ENCODE measurements around the gene ZNF608. TPM values are rescaled to one million over a fixed set of nuclear protein-coding genes. Genes with fewer than 3 reads are reported as not detected.

The ZNF608 gene
- total and polyA plus RNA-seq, 9 donors: 7.5 to 26.8 (median 12.7) TPM

GRCh38 chr5:124706051-124706450 is 40.4 kb downstream of the ZNF608 start:
- no peak overlapping the region for H3K27ac ChIP-seq
- H3K4me3 ChIP-seq: no peak overlapping the region
- intact Hi-C loops (cut with DNase I): no loop called here
- H3K4me1 ChIP-seq (ENCODE audit: insufficient read depth): peaks cover 7% of the 10 kb centered on the region
- TF ChIP-seq EP300 (IDR thresholded peaks at IDR 0.05) (no peak), POLR2A (IDR thresholded peaks at IDR 0.05) (no peak), CTCF (IDR thresholded peaks at IDR 0.05) (no peak)
- no peaks in the 10 kb centered on the region for H3K9me3 ChIP-seq
- WGBS, 3 donors: 91 to 95% (median 93%) methylated on average over 4 of the region's 4 CpGs
- H3K36me3 ChIP-seq: no peaks in the 10 kb centered on the region
- H3K27me3 ChIP-seq: no peaks in the 10 kb centered on the region
- DNase-seq: no peak

- peaks cover 7% of the 10 kb centered on the region for H3K4me1 ChIP-seq (ENCODE audit: insufficient read depth)
- TF ChIP-seq CTCF (IDR thresholded peaks at IDR 0.05) (no peak), EP300 (IDR thresholded peaks at IDR 0.05) (no peak), POLR2A (IDR thresholded peaks at IDR 0.05) (no peak)
- WGBS, 3 donors: 94 to 100% (median 96%) methylated on average over 2 of the region's 2 CpGs
- H3K36me3 ChIP-seq: no peaks in the 10 kb centered on the region
- no peaks in the 10 kb centered on the region for H3K27me3 ChIP-seq
- intact Hi-C loops (cut with DNase I): no loop called here
- H3K27ac ChIP-seq: no peak overlapping the region
- H3K9me3 ChIP-seq: no peaks in the 10 kb centered on the region
- no peak overlapping the region for H3K4me3 ChIP-seq
- no peak for DNase-seq
These were observed 40.9 kb downstream of the ZNF608 start for GRCh38 chr5:124705577-124705976.

GRCh38 chr5:124704594-124705284 is 41.7 kb downstream of the ZNF608 start:
- no peaks in the 10 kb centered on the region for H3K9me3 ChIP-seq
- H3K4me3 ChIP-seq: no peak overlapping the region
- TF ChIP-seq POLR2A (IDR thresholded peaks at IDR 0.05) (no peak), CTCF (IDR thresholded peaks at IDR 0.05) (no peak), EP300 (IDR thresholded peaks at IDR 0.05) (no peak)
- H3K36me3 ChIP-seq: no peaks in the 10 kb centered on the region
- intact Hi-C loops (cut with DNase I): no loop called here
- H3K27ac ChIP-seq: no peak overlapping the region
- peaks cover 9% of the 10 kb centered on the region for H3K4me1 ChIP-seq (ENCODE audit: insufficient read depth)
- 85 to 90% (median 87%) methylated on average over 6 of the region's 6 CpGs for WGBS, 3 donors
- H3K27me3 ChIP-seq: no peaks in the 10 kb centered on the region
- DNase-seq: no peak

- WGBS, 3 donors: 90 to 94% (median 93%) methylated on average over 4 of the region's 4 CpGs
- Histone ChIP-seq H3K4me1 (ENCODE audit: insufficient read depth) (peaks cover 9% of the 10 kb centered on the region), H3K9me3 (no peaks in the 10 kb centered on the region), H3K27me3 (no peaks in the 10 kb centered on the region), H3K36me3 (no peaks in the 10 kb centered on the region), H3K4me3 (no peak overlapping the region), H3K27ac (no peak overlapping the region)
- TF ChIP-seq POLR2A (IDR thresholded peaks at IDR 0.05) (no peak), CTCF (IDR thresholded peaks at IDR 0.05) (no peak), EP300 (IDR thresholded peaks at IDR 0.05) (no peak)
- DNase-seq: no peak
- intact Hi-C loops (cut with DNase I): no loop called here
These were observed 42.4 kb downstream of the ZNF608 start for GRCh38 chr5:124703995-124704394.

Measured in ovary (tissue), 9 donors.